Skeletal muscle tissue (tissue), 4 donors: ENCODE results near the gene RAD51C. TPM values are rescaled to one million over a fixed set of nuclear protein-coding genes. Genes with fewer than 3 reads are reported as not detected.
"Not testable (repeated sequence)": the region's sequence is repeated elsewhere in the genome, so short reads cannot be mapped to it uniquely, and the experiment has no call there.

ENCODE experiments used
- H3K27ac ChIP-seq: one replicate; pipeline ENCODE4 v1.7.0; 2013; ENCODE audit warnings: mild to moderate bottlenecking, low read depth, low read length, inconsistent platforms
- H3K27me3 ChIP-seq, 3 donors: one replicate each; pipeline ENCODE4 v1.7.0; 2013; ENCODE audit warnings: low read length in 3 of 3; ENCODE audit not compliant: control insufficient read depth in 3 of 3, insufficient read depth in 3 of 3
- H3K36me3 ChIP-seq, 3 donors: one replicate each; pipeline ENCODE4 v1.7.0; 2013; ENCODE audit warnings: low read length in 3 of 3; ENCODE audit not compliant: control insufficient read depth in 3 of 3, insufficient read depth in 3 of 3
- H3K4me1 ChIP-seq, 3 donors: one replicate each; pipeline ENCODE4 v1.7.0; 2013; ENCODE audit warnings: low read length in 3 of 3, mild to moderate bottlenecking in 3 of 3; ENCODE audit not compliant: control insufficient read depth in 3 of 3, insufficient read depth in 3 of 3
- H3K4me3 ChIP-seq, 3 donors: one replicate each; pipeline ENCODE4 v1.7.0; 2013; ENCODE audit warnings: low read length in 3 of 3
- H3K9ac ChIP-seq, 3 donors: one replicate each; pipeline ENCODE4 v1.7.0; 2013; ENCODE audit warnings: low read length in 3 of 3, mild to moderate bottlenecking in 3 of 3, moderate library complexity in 2 of 3, low read depth in 1 of 3
- H3K9me3 ChIP-seq, 3 donors: one replicate each; pipeline ENCODE4 v1.7.0; 2013; ENCODE audit warnings: low read length in 3 of 3; ENCODE audit not compliant: control insufficient read depth in 3 of 3
- total RNA-seq: library from RNA; depleted of rRNA; stranded (reverse); fragments of >200 nt; gene quantifications from one replicate; pipeline ENCODE4 v1.2.3, GENCODE V29; 2014
- donor health status: Osteomylitis.

RAD51C gene
- total RNA-seq: 26.6 TPM

DNA sequence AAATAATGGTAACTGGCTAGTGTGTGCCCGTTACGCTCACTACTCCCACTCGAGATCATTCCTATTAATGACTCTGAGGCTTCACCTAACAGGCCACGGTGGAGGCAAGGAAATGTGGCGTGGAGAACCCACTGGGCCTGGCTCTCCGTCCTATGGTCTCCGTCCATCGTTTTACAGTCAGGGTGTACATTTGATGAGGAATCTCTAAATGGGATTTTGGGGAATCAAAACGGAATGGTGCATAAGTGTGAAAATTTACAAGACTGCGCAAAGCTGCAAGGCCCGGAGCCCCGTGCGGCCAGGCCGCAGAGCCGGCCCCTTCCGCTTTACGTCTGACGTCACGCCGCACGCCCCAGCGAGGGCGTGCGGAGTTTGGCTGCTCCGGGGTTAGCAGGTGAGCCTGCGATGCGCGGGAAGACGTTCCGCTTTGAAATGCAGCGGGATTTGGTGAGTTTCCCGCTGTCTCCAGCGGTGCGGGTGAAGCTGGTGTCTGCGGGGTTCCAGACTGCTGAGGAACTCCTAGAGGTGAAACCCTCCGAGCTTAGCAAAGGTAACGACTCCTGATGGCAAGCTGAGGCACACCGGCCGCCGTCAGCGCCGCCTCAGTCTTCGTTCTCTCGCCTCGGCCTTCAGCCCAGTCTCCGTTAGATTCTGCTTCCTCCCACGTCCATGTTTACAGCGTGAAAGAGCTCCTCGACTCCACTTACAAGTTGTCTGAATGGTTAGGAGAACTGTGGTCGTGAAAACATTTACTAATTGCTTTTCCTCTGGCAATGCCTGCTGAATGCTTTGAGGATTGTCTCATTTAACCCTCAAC lies at the start of gene RAD51C:
RAD51C (plus strand) TSS at position 364 of the 817 bp plus-strand sequence; CDS start at position 406, 42 bp downstream.
- Histone ChIP-seq H3K9me3 (peaks cover 0 to 2% (median 0%) of the 10 kb centered on the region in 3 donors), H3K4me1 (peaks cover 8 to 15% (median 11%) of the 10 kb centered on the region in 3 donors), H3K4me3 (peak within 1 kb of the TSS; percentile 85 to 95 (median 88)), H3K27ac (peak within 1 kb of the TSS; percentile 53), H3K36me3 (peaks cover 0 to 2% (median 0%) of the 10 kb centered on the region in 3 donors), H3K27me3 (no peaks in the 10 kb centered on the region), H3K9ac (peak within 1 kb of the TSS; percentile 76 to 86 (median 85))

DNA sequence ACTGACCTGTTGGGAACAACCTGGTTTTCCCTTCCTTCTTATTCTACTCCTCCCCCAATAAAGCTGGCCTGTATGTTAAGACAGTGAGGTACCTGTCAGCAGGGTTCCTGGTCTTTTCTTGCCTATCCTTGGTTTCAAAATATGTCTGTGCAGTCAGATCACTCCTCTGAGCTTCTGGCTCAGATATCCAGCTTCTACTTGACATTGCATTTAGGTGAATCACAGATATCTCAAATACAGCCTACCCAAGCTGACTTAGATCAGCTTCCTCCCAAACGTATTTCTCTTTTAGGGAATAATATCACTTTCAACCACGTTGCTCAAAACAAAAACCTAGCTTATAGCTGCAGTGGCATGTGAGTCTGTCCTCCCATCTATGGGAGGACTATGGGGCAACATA lies 49.3 kb upstream of the RAD51C start:
- no peak overlapping the region for H3K27ac ChIP-seq

DNA sequence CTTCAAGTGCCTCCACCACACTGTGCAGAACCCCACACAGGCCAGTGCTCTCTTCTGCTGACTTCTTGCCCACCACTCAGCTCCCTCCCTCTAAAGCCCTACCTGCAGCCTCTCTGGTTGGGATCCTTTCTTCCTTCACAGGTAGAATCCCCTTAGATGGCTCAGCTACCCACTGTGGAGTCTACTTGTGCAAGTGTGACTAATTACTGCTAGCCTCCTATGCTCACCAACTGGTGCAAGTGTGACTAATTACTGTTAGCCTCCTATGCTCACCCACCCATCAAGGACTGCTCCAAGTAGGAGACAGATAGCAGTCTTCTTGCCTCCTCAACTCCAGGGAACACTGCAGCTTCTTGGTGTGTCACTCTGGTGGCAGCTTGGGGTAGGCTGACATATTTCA lies 44.2 kb upstream of the RAD51C start:
- Histone ChIP-seq H3K9ac (no peak overlapping the region), H3K36me3 (no peaks in the 10 kb centered on the region), H3K4me3 (no peak overlapping the region), H3K9me3 (no peaks in the 10 kb centered on the region), H3K27me3 (no peaks in the 10 kb centered on the region), H3K27ac (no peak overlapping the region), H3K4me1 (no peaks in the 10 kb centered on the region)

More for the DNA sequence above, 49.3 kb upstream of the RAD51C start:
- Histone ChIP-seq H3K9ac (no peak overlapping the region), H3K27me3 (no peaks in the 10 kb centered on the region), H3K36me3 (no peaks in the 10 kb centered on the region), H3K9me3 (no peaks in the 10 kb centered on the region), H3K4me3 (no peak overlapping the region), H3K4me1 (no peaks in the 10 kb centered on the region)

DNA sequence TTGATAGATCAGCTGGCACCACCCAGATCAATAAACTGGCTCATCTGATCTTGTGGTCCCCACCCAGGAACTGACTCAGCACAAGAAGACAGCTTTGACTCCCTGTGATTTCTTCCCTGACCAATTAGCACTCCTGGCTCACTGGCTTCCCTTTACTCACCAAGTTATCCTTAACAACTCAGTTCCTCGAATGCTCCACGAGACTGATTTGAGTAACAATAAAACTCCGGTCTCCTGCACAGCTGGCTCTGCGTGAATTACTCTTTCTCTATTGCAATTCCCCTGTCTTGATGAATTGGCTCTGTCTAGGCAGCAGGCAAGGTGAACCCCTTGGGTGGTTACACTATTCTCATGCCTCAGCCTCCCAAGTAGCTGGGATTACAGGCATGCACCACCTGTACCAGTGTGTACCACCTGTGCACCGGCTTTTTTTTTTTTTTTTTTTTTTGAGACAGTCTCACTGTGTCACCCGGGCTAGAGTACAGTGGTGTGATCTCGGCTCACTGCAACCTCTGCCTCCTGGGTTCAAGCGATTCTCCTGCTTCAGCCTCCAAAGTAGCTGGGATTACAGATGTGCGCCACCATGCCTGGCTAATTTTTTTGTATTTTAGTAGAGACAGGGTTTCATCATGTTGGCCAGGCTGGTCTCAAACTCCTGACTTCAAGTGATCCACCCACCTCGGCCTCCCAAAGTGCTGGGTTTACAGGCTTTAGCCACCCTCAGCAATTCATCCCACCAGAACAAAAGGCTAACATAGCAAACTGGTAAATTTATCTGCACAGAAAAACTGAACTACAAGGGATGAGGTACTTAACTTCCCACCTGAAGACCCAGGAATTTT lies 34.2 kb upstream of the RAD51C start:
- H3K4me3 ChIP-seq: peak overlapping the region; percentile 23 to 77 (median 71)
- not testable (repeated sequence) for H3K4me1 ChIP-seq, H3K9me3 ChIP-seq, H3K36me3 ChIP-seq, H3K27me3 ChIP-seq
- peak overlapping the region in 2 of 3 donors; percentile 48 to 89 for H3K9ac ChIP-seq
- H3K27ac ChIP-seq: peak overlapping the region; percentile 68

DNA sequence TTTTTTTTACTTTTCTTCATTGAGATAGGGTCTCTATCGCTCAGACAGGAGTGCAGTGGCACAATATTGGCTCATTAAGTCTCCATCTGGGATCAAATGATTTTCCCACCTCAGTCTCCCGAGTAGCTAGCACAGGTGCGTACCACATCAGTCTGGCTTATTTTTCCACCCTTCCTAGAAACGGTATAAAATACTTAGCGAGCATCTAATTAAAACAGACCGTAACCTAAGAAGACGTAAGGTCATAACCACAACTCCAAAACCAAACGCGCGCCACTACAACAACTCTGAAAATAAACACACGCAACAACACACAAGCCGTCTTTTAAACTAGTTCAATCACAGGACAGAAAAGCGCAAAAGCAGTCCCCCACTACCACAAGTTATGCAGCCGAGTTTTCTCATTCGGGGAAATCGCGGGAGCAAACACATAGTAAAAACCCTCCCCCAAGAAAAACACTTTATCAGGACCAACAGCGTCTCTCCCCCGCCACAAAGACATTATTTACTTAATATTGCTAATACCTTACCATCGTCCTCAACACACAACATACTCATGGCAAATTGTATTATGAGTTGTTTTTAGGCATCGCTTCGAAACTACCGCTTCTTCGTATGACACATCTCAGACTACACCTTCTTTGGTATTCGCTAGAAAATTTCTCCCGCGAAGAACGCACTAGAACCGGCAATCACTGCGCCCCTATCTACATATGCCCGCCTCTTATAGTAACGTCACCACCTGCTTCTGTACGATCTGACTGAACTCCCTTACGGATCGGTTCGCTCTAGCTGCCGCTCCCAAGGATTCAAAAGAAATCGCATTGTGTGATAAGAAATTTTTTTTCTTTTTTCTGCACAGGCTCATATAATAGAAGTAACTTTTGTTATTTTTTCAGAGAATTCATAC lies 33.3 kb upstream of the RAD51C start:
- H3K9ac ChIP-seq: peak overlapping the region; percentile 48 to 96 (median 89)
- peak overlapping the region; percentile 23 to 77 (median 71) for H3K4me3 ChIP-seq
- no peaks in the 10 kb centered on the region for H3K27me3 ChIP-seq
- no peaks in the 10 kb centered on the region for H3K36me3 ChIP-seq
- no peaks in the 10 kb centered on the region for H3K4me1 ChIP-seq
- no peaks in the 10 kb centered on the region for H3K9me3 ChIP-seq
- peak overlapping the region; percentile 68 for H3K27ac ChIP-seq

DNA sequence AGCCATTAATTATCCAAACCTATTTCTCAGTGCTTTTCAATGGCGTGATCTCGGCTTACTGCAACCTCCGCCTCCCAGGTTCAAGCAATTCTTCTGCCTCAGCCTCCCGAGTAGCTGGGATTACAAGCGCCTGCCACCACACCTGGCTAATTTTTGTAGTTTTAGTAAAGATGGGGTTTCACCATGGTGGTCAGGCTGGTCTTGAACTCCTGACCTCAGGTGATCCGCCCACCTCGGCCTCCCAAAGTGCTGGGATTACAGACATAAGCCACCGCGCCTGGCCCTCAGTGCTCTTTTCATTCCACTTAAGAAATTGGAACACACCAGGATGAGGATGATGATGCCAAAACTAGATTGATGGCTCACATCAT lies 32.7 kb upstream of the RAD51C start:
- H3K9me3 ChIP-seq, H3K27me3 ChIP-seq, H3K36me3 ChIP-seq, H3K4me1 ChIP-seq, H3K27ac ChIP-seq: not testable (repeated sequence)
- Histone ChIP-seq H3K9ac (peak overlapping the region; percentile 48 to 96 (median 89)), H3K4me3 (peak overlapping the region; percentile 23 to 77 (median 71))

DNA sequence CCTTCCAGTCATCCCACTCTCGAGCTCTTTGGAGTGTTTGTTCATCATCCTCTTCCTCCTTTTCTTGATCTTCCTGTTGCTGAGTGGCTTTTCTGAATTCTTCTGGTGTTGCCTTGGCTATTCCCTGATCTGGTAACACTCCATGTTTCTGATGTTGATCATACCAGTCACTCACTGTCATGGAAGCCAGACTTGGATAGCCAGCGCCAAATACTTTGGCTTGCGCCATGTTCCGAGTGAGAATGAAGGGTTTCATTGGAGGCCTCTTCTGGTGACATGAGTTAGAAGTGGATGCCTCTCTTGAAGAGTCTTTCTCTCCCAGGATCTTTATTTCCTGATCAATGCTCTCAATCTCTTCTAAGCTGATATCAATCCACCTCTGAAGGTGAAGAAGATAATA lies 31.8 kb upstream of the RAD51C start:
- H3K4me1 ChIP-seq: no peaks in the 10 kb centered on the region
- no peaks in the 10 kb centered on the region for H3K27me3 ChIP-seq
- H3K9me3 ChIP-seq: no peaks in the 10 kb centered on the region
- no peaks in the 10 kb centered on the region for H3K36me3 ChIP-seq
- no peak overlapping the region for H3K27ac ChIP-seq
- no peak overlapping the region for H3K9ac ChIP-seq
- H3K4me3 ChIP-seq: no peak overlapping the region

DNA sequence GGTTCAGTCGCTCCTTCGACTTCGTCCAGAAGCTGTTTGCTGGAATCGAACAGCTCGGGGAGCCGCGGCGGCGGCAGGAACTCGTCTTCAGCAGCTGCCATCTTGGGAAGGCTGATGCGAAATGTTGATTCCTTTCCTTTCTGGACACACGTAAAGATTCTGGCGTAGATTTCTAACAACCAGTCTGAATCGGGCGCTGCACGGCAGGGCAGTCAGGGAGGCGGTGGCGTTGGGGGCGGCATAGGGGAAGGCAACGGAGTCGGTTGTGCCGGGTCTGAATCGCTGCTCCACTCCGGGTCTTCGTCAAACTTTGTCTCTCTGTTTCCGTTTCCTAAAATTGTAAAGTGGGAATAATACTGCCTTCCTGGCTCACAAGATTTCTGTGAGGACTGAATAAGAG lies 30.9 kb upstream of the RAD51C start:
- no peaks in the 10 kb centered on the region for H3K4me1 ChIP-seq
- H3K27ac ChIP-seq: no peak overlapping the region
- H3K9me3 ChIP-seq: no peaks in the 10 kb centered on the region
- H3K27me3 ChIP-seq: no peaks in the 10 kb centered on the region
- no peak overlapping the region for H3K9ac ChIP-seq
- H3K4me3 ChIP-seq: no peak overlapping the region
- H3K36me3 ChIP-seq: no peaks in the 10 kb centered on the region

DNA sequence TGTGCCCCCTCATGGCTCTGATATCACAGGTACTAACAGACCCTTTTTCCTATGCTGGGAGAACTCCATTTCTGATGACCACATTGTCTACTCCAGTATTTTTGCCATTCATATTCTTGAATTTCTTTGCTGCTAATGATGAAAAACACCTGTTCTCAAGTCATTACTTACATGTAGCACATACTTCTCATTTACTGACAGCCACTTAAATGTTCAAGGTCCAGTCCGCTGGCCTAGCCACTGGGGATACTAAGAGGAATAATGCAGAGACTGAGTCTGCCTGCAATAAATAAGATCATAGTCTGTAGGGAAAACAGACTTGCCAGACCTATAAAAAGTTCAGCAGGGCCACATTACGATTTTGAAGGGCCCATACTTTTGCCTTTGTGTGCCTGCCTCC lies 28.1 kb upstream of the RAD51C start:
- Histone ChIP-seq H3K9ac (no peak overlapping the region), H3K4me1 (no peaks in the 10 kb centered on the region), H3K4me3 (no peak overlapping the region), H3K9me3 (no peaks in the 10 kb centered on the region), H3K36me3 (no peaks in the 10 kb centered on the region), H3K27me3 (peaks cover 3 to 5% (median 5%) of the 10 kb centered on the region in 3 donors), H3K27ac (no peak overlapping the region)
